Trophoblast cell (in vitro differentiated cells and primary cell): Measurements from ENCODE around the gene TTLL5.

Experiments
- DNase-seq, 2 donors: peaks; one replicate each; pipeline ENCODE4 v3.0.0-alpha.2; 2016
- H2AFZ ChIP-seq: 2 replicates; pipeline ENCODE4 v1.6.1; 2013; ENCODE audit warnings: low read length, moderate library complexity, mild to moderate bottlenecking; ENCODE audit not compliant: insufficient read depth, poor library complexity
- H2AK5ac ChIP-seq: 2 replicates; pipeline ENCODE4 v1.6.1; 2013; ENCODE audit warnings: mild to moderate bottlenecking, low read length
- H2BK120ac ChIP-seq: 2 replicates; pipeline ENCODE4 v1.6.1; 2013; ENCODE audit warnings: low read length, mild to moderate bottlenecking, moderate library complexity; ENCODE audit not compliant: insufficient read depth, poor library complexity
- H2BK12ac ChIP-seq: 2 replicates; pipeline ENCODE4 v1.6.1; 2013; ENCODE audit warnings: mild to moderate bottlenecking, low read length, moderate library complexity
- H2BK5ac ChIP-seq: 2 replicates; pipeline ENCODE4 v1.6.1; 2013; ENCODE audit warnings: low read length, low read depth, moderate library complexity, mild to moderate bottlenecking; ENCODE audit not compliant: poor library complexity
- H3K14ac ChIP-seq: 2 replicates; pipeline ENCODE4 v1.6.1; 2013; ENCODE audit warnings: mild to moderate bottlenecking, low read length
- H3K18ac ChIP-seq: 2 replicates; pipeline ENCODE4 v1.6.1; 2013; ENCODE audit warnings: mild to moderate bottlenecking, low read length
- H3K23ac ChIP-seq: 2 replicates; pipeline ENCODE4 v1.6.1; 2013; ENCODE audit warnings: low read length
- H3K27ac ChIP-seq: 2 replicates; pipeline ENCODE4 v1.5.1; 2013; ENCODE audit warnings: low read depth, mild to moderate bottlenecking, inconsistent platforms, low read length, moderate library complexity
- H3K27me3 ChIP-seq: 2 replicates; pipeline ENCODE4 v1.6.1; 2013; ENCODE audit warnings: inconsistent platforms, mild to moderate bottlenecking, low read length, moderate library complexity; ENCODE audit not compliant: insufficient read depth
- H3K36me3 ChIP-seq, 2 experiments: 1 replicate in 1 of 2; 2 replicates in 1 of 2; pipeline ENCODE4 v1.6.1; 2013; ENCODE audit warnings: low read length in 2 of 2, mild to moderate bottlenecking in 2 of 2, moderate library complexity in 1 of 2; ENCODE audit not compliant: insufficient read depth in 2 of 2, control insufficient read depth in 1 of 2
- H3K4ac ChIP-seq: 2 replicates; pipeline ENCODE4 v1.6.1; 2013; ENCODE audit warnings: low read depth, mild to moderate bottlenecking, low read length, moderate library complexity
- H3K4me1 ChIP-seq, 2 experiments: 1 replicate in 1 of 2; 2 replicates in 1 of 2; pipeline ENCODE4 v1.6.1; 2013; ENCODE audit warnings: low read length in 2 of 2, mild to moderate bottlenecking in 2 of 2, moderate library complexity in 1 of 2; ENCODE audit not compliant: insufficient read depth in 2 of 2, control insufficient read depth in 1 of 2
- H3K4me2 ChIP-seq: 2 replicates; pipeline ENCODE4 v1.6.1; 2013; ENCODE audit warnings: inconsistent platforms, mild to moderate bottlenecking, low read length, moderate library complexity
- H3K4me3 ChIP-seq: 2 replicates; pipeline ENCODE4 v1.5.1; 2013; ENCODE audit warnings: mild to moderate bottlenecking, low read depth, low read length, inconsistent platforms
- H3K79me1 ChIP-seq: one replicate; pipeline ENCODE4 v1.6.1; 2013; ENCODE audit warnings: low read length
- H3K79me2 ChIP-seq: 2 replicates; pipeline ENCODE4 v1.6.1; 2013; ENCODE audit warnings: low read length, mild to moderate bottlenecking; ENCODE audit not compliant: control insufficient read depth, insufficient read depth, poor library complexity
- H3K9ac ChIP-seq: 2 replicates; pipeline ENCODE4 v1.6.1; 2013; ENCODE audit warnings: mild to moderate bottlenecking, low read length
- H3K9me3 ChIP-seq: 2 replicates; pipeline ENCODE4 v1.6.1; 2013; ENCODE audit warnings: low read depth, mild to moderate bottlenecking, control low read depth, inconsistent platforms, low read length; ENCODE audit not compliant: insufficient read depth
- H4K12ac ChIP-seq: 2 replicates; pipeline ENCODE4 v1.6.1; 2013; ENCODE audit warnings: low read depth, mild to moderate bottlenecking, low read length, moderate library complexity
- H4K8ac ChIP-seq: 2 replicates; pipeline ENCODE4 v1.6.1; 2013; ENCODE audit warnings: low read depth, mild to moderate bottlenecking, low read length, moderate library complexity
- H4K91ac ChIP-seq: one replicate; pipeline ENCODE4 v1.6.1; 2013; ENCODE audit warnings: low read depth, mild to moderate bottlenecking, low read length, moderate library complexity
- WGBS: extraction: QIAGEN DNeasy Blood & Tissue Kit; methylation state at CpG from one replicate; pipeline ENCODE4 v1.1.7; 2013; ENCODE audit warnings: missing lambda C conversion rate; ENCODE audit not compliant: insufficient read length, insufficient coverage; ENCODE audit errors: extremely low coverage; 5-methylcytosine and 5-hydroxymethylcytosine counted together

The TTLL5 gene

DNA sequence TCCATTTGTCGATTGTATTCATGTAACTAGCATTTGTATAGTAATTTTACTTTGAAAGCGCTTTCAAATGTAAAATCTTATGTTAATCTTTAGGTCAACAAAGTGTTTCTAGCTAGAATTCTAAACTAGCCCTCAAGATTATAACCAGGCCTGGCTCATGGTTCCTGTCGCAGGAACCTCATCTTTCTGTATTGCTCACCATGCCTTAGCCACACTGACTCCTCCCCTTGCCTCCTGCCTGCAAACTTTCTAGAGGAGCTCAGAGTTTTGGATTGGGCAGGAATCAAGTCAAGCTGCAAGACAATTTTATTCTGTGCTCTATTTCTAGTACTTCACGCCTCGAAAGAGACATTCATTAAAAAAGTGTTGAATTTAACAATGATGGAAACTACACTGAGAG is 220.9 kb downstream of the TTLL5 start:
- no peaks in the 10 kb centered on the region for H3K36me3 ChIP-seq
- H3K4me3 ChIP-seq, result no peak overlapping the region
- no peak overlapping the region for H4K12ac ChIP-seq
- H2AFZ ChIP-seq, result no peak overlapping the region
- H3K79me2 ChIP-seq, result no peaks in the 10 kb centered on the region
- no peak overlapping the region for H3K23ac ChIP-seq
- no peak overlapping the region for H2BK12ac ChIP-seq
- no peak overlapping the region for H2BK5ac ChIP-seq
- no peak overlapping the region for H3K4me2 ChIP-seq
- H3K9me3 ChIP-seq, result no peaks in the 10 kb centered on the region
- no peak for DNase-seq
- H3K4me1 ChIP-seq, result peaks cover 2 to 3% of the 10 kb centered on the region in 2 experiments
- no peak overlapping the region for H3K14ac ChIP-seq
- no peak overlapping the region for H4K91ac ChIP-seq
- peaks cover 2% of the 10 kb centered on the region for H3K79me1 ChIP-seq
- H3K27ac ChIP-seq, result no peak overlapping the region
- no CpG with 5 or more reads among the region's 5 CpGs for WGBS
- no peak overlapping the region for H3K4ac ChIP-seq
- no peak overlapping the region for H2BK120ac ChIP-seq
- H2AK5ac ChIP-seq, result no peak overlapping the region
- no peak overlapping the region for H3K9ac ChIP-seq
- H3K18ac ChIP-seq, result no peak overlapping the region
- no peaks in the 10 kb centered on the region for H3K27me3 ChIP-seq
- no peak overlapping the region for H4K8ac ChIP-seq

- H3K36me3 ChIP-seq, result peaks cover 0 to 2% of the 10 kb centered on the region in 2 experiments
These were observed 223.2 kb downstream of the TTLL5 start for GRCh38 chr14:75884198-75884611.

GRCh38 chr14:75885829-75886228 is 224.8 kb downstream of the TTLL5 start:
- no peak overlapping the region for H3K14ac ChIP-seq
- H2BK120ac ChIP-seq, result no peak overlapping the region
- H3K18ac ChIP-seq, result no peak overlapping the region
- no peak overlapping the region for H4K12ac ChIP-seq
- peaks cover 0 to 2% of the 10 kb centered on the region in 2 experiments for H3K36me3 ChIP-seq
- H3K27ac ChIP-seq, result no peak overlapping the region
- no peak for DNase-seq
- H3K9ac ChIP-seq, result no peak overlapping the region
- H3K79me1 ChIP-seq, result no peaks in the 10 kb centered on the region
- H3K4me3 ChIP-seq, result no peak overlapping the region
- no peak overlapping the region for H4K91ac ChIP-seq
- H3K23ac ChIP-seq, result no peak overlapping the region
- WGBS, result no CpG with 5 or more reads among the region's 2 CpGs
- no peak overlapping the region for H2AFZ ChIP-seq
- no peaks in the 10 kb centered on the region for H3K9me3 ChIP-seq
- no peak overlapping the region for H3K4me2 ChIP-seq
- H3K79me2 ChIP-seq, result no peaks in the 10 kb centered on the region
- H4K8ac ChIP-seq, result no peak overlapping the region
- peak overlapping the region; percentile 53 for H2BK12ac ChIP-seq
- peak overlapping the region; percentile 11 for H2BK5ac ChIP-seq
- no peak overlapping the region for H2AK5ac ChIP-seq
- H3K4ac ChIP-seq, result no peak overlapping the region
- no peaks in the 10 kb centered on the region for H3K27me3 ChIP-seq
- peaks cover 2 to 3% of the 10 kb centered on the region in 2 experiments for H3K4me1 ChIP-seq

More at GRCh38 chr14:75884198-75884611, 223.2 kb downstream of the TTLL5 start:
- no peak overlapping the region for H2BK5ac ChIP-seq
- no CpG with 5 or more reads among the region's 6 CpGs for WGBS
- H2BK12ac ChIP-seq, result no peak overlapping the region
- no peak overlapping the region for H2AK5ac ChIP-seq
- no peak overlapping the region for H4K8ac ChIP-seq
- no peak overlapping the region for H3K9ac ChIP-seq
- no peak overlapping the region for H3K4ac ChIP-seq
- no peaks in the 10 kb centered on the region for H3K9me3 ChIP-seq
- H3K27ac ChIP-seq, result no peak overlapping the region
- H4K12ac ChIP-seq, result no peak overlapping the region
- H3K23ac ChIP-seq, result no peak overlapping the region
- peaks cover 2% of the 10 kb centered on the region for H3K79me1 ChIP-seq
- no peak overlapping the region for H2BK120ac ChIP-seq
- no peak overlapping the region for H3K18ac ChIP-seq
- H3K27me3 ChIP-seq, result no peaks in the 10 kb centered on the region
- no peak overlapping the region for H2AFZ ChIP-seq
- H3K4me1 ChIP-seq, result peaks cover 2 to 3% of the 10 kb centered on the region in 2 experiments
- DNase-seq, result peak; percentile 1 to 24
- no peak overlapping the region for H3K14ac ChIP-seq
- H4K91ac ChIP-seq, result no peak overlapping the region
- no peak overlapping the region for H3K4me2 ChIP-seq
- H3K79me2 ChIP-seq, result no peaks in the 10 kb centered on the region
- H3K4me3 ChIP-seq, result no peak overlapping the region

DNA sequence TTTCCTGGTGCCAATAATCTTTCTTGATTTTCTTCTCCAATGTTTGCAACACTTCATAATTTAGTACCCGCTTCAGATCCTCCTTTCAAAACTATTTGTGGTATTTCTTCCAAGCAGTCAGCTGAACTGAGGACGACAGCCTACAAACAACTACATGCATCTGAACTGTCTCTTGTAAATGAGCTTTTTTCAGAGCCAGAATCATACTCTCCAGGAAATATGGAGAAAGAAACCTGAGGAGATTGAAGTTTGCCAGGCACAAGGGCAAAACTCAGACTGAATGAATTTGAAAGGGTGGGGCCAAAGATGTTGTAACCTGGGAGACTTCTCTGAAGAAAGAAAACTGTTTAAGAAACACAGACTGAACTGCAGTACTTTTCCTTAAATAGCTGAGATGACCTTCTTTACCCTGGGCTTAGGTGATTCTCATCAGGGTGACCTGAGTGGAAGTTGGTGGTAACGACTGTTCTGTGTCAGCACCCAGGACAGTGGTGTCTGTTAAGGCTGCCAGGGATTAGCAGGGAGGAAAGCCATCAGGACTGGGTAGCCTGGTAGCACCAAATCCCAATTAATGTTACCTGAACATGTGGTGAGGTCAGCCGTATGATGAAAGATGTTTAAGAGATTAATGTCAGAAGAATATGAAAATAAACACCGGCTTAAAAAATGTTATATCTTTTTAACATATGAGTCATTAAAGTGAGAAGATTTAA is 225.7 kb downstream of the TTLL5 start:
- Histone ChIP-seq H3K9ac (peak overlapping the region; percentile 42), H3K14ac (no peak overlapping the region), H2AFZ (no peak overlapping the region), H3K23ac (no peak overlapping the region), H3K79me1 (no peaks in the 10 kb centered on the region), H3K4me3 (no peak overlapping the region), H2BK12ac (no peak overlapping the region), H3K27ac (peak overlapping the region; percentile 44), H4K8ac (no peak overlapping the region), H2BK120ac (no peak overlapping the region), H3K9me3 (no peaks in the 10 kb centered on the region), H3K4me2 (peak overlapping the region; percentile 0), H4K91ac (no peak overlapping the region), H2BK5ac (no peak overlapping the region), H3K27me3 (no peaks in the 10 kb centered on the region), H4K12ac (no peak overlapping the region), H3K18ac (no peak overlapping the region), H2AK5ac (no peak overlapping the region), H3K79me2 (no peaks in the 10 kb centered on the region), H3K4me1 (peaks cover 2 to 3% of the 10 kb centered on the region in 2 experiments), H3K4ac (no peak overlapping the region), H3K36me3 (peaks cover 0 to 2% of the 10 kb centered on the region in 2 experiments)
- WGBS, result no CpG with 5 or more reads among the region's 5 CpGs
- DNase-seq, result peak in 1 of 2 donors; percentile 43
